B cell (primary cell): ENCODE results near the gene CUBN. TPM values are rescaled to one million over a fixed set of nuclear protein-coding genes. Genes with fewer than 3 reads are reported as not detected.

ENCODE experiments used
- ATAC-seq: fragments of 200-7000 bp; cut with Tn5 transposase; one replicate; pipeline ENCODE4 v1.10.0; 2021; ENCODE audit warnings: low read depth, mild to moderate bottlenecking, moderate number of reproducible peaks, moderate library complexity
- CTCF ChIA-PET: fragments of 350-600 bp; sonication (Branson Sonifier 250); formaldehyde crosslinking; loops from one replicate; lab custom pipeline; 2021; ENCODE audit warnings: antibody characterized with exemption, inconsistent platforms; lab: Charles Lee
- POLR2A ChIA-PET: fragments of 350-600 bp; sonication (Branson Sonifier 250); formaldehyde crosslinking; loops from one replicate; lab custom pipeline; 2021; ENCODE audit warnings: antibody characterized with exemption; lab: Charles Lee
- DNase-seq: peaks from one replicate; pipeline ENCODE4 v3.0.0; 2013
- H2AFZ ChIP-seq: 2 replicates; pipeline ENCODE4 v1.6.1; 2012; ENCODE audit warnings: mild to moderate bottlenecking, low read depth, low read length; ENCODE audit not compliant: insufficient read depth, poor library complexity, severe bottlenecking
- H3K27ac ChIP-seq, 2 donors: 1 replicate in 1 of 2; 2 replicates in 1 of 2; pipeline ENCODE4 v1.5.1; 2012 to 2013; ENCODE audit warnings: low read length in 2 of 2, mild to moderate bottlenecking in 2 of 2, moderate library complexity in 1 of 2
- H3K27me3 ChIP-seq, 4 experiments: fragments of 200-600 bp in 1 of 4; sonication (generic) in 1 of 4; replicated peaks in 1 of 4; 1 replicate in 2 of 4; 2 replicates in 2 of 4; pipeline versions ENCODE4 v1.6.1 to v1.7.0; 2013 to 2016; ENCODE audit warnings: low read length in 3 of 4, mild to moderate bottlenecking in 2 of 4, mixed read lengths in 1 of 4, moderate library complexity in 1 of 4; ENCODE audit not compliant: insufficient read depth in 4 of 4, control insufficient read depth in 3 of 4; ENCODE audit errors: control extremely low read depth in 1 of 4
- H3K36me3 ChIP-seq, 2 experiments: replicated peaks in 1 of 2; 1 replicate in 1 of 2; 2 replicates in 1 of 2; pipeline versions ENCODE4 v1.6.1 to v1.7.1; 2013; ENCODE audit warnings: low read length in 1 of 2; ENCODE audit not compliant: insufficient read depth in 2 of 2, control insufficient read depth in 1 of 2; ENCODE audit errors: control extremely low read depth in 1 of 2, extremely low read depth in 1 of 2
- H3K4me1 ChIP-seq, 2 donors: fragments of 200-600 bp in 1 of 2; sonication (generic) in 1 of 2; 1 replicate in 1 of 2; 2 replicates in 1 of 2; pipeline versions ENCODE4 v1.5.1 to v1.6.1; 2013 to 2017; ENCODE audit warnings: low read length in 2 of 2; ENCODE audit not compliant: control insufficient read depth in 2 of 2, insufficient read depth in 2 of 2
- H3K4me2 ChIP-seq: replicated peaks from 2 replicates; pipeline ENCODE3; 2012; ENCODE audit warnings: mild to moderate bottlenecking, low read depth, low read length; ENCODE audit not compliant: poor library complexity, severe bottlenecking
- H3K4me3 ChIP-seq, 5 experiments: fragments of 200-600 bp in 1 of 5; sonication (generic) in 1 of 5; 1 replicate in 3 of 5; 2 replicates in 2 of 5; pipeline versions ENCODE4 v1.5.1 to v1.7.0; 2011 to 2016; ENCODE audit warnings: low read length in 4 of 5, mild to moderate bottlenecking in 4 of 5, low read depth in 2 of 5, control low read depth in 1 of 5, moderate library complexity in 1 of 5; ENCODE audit not compliant: insufficient read depth in 1 of 5; ENCODE audit errors: control extremely low read depth in 1 of 5, extremely low read depth in 1 of 5
- H3K79me2 ChIP-seq: fragments of 200-600 bp; sonication (generic); one replicate; pipeline ENCODE4 v1.6.0; 2016; ENCODE audit warnings: low read length; ENCODE audit not compliant: control insufficient read depth, insufficient read depth
- H3K9ac ChIP-seq: fragments of 200-600 bp; sonication (generic); 2 replicates; pipeline ENCODE4 v1.6.1; 2017; ENCODE audit warnings: mild to moderate bottlenecking, low read length, moderate library complexity
- H3K9me3 ChIP-seq, 3 donors: one replicate each; pipeline versions ENCODE4 v1.6.1 to v1.7.1; 2013; ENCODE audit warnings: low read length in 2 of 3; ENCODE audit not compliant: control insufficient read depth in 2 of 3, insufficient read depth in 1 of 3; ENCODE audit errors: control extremely low read depth in 1 of 3
- H4K20me1 ChIP-seq: 2 replicates; pipeline ENCODE4 v1.6.0; 2012; ENCODE audit warnings: mild to moderate bottlenecking, low read length; ENCODE audit not compliant: insufficient read depth, control insufficient read depth, poor library complexity, severe bottlenecking
- H3K27ac Mint-ChIP-seq: one replicate; pipeline ENCODE4 v1.8.0; 2021; ENCODE audit warnings: mixed read lengths
- H3K27me3 Mint-ChIP-seq: one replicate; pipeline ENCODE4 v1.8.0; 2021; ENCODE audit warnings: mixed read lengths
- H3K4me1 Mint-ChIP-seq: one replicate; pipeline ENCODE4 v1.8.0; 2021; ENCODE audit warnings: mixed read lengths
- H3K4me3 Mint-ChIP-seq: one replicate; pipeline ENCODE4 v1.8.0; 2021; ENCODE audit warnings: mixed read lengths
- H3K9me3 Mint-ChIP-seq: one replicate; pipeline ENCODE4 v1.8.0; 2022; ENCODE audit warnings: mixed read lengths; ENCODE audit not compliant: insufficient read depth
- EZH2 ChIP-seq: IDR thresholded peaks from 2 replicates; pipeline ENCODE4 v1.6.1; 2012; ENCODE audit warnings: borderline replicate concordance, low read depth, mild to moderate bottlenecking, moderate library complexity, low read length; ENCODE audit not compliant: insufficient read depth, poor library complexity, severe bottlenecking
- WGBS: methylation state at CpG from one replicate; pipeline ENCODE4 v1.1.5; 2013; ENCODE audit warnings: missing lambda C conversion rate; ENCODE audit not compliant: insufficient coverage; 5-methylcytosine and 5-hydroxymethylcytosine counted together
- intact Hi-C: fragments of 100-400 bp; cut with micrococcal nuclease; formaldehyde crosslinking; loops from one replicate; pipeline ENCODE4 v1.10.0; 2022
- polyA plus RNA-seq: library from polyadenylated mRNA; depleted of rRNA; stranded (reverse); fragments of >200 nt; gene quantifications from 2 replicates; pipeline ENCODE4 v1.2.3, GENCODE V29; 2012
- total RNA-seq, 2 donors: library from RNA; stranded (reverse); fragments of 120-200 nt in 1 of 2; gene quantifications; 1 replicate in 1 of 2; 2 replicates in 1 of 2; pipeline versions ENCODE4 v1.2.3 to v1.2.4, GENCODE V29; 2013 to 2022
- TF ChIP-seq, protein P1 (sequence below): fragments of 200-600 bp; IDR thresholded peaks from one replicate; pipeline ENCODE4 v1.8.0; 2022; ENCODE audit warnings: antibody characterized with exemption, mild to moderate bottlenecking

The CUBN gene
- total and polyA plus RNA-seq, 2 donors (not counting 1 experiment from before 2014, with no cell fraction given): 4.2 to 5.7 TPM

DNA sequence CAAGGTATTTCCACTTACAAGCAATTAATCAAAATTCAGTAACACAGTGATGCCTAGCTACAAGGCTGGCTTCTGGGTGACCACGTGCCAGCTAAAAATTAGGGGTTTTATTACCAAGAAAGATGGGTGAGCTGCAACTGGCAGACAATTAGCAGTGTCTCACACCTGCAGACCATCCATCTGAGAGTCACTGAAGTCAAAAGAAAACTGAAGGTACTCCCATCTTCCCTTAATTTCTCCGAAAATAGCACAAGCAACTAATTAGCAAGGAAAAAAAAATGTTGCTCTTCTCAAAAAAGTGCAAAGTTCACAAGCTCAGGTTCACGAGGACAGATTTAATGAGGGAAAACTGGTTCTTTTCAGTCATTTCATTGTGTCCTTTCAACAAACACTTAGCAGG, 340.8 kb downstream of the CUBN start:
- Histone ChIP-seq H3K27ac (no peak overlapping the region), H3K36me3 (peaks cover 1 to 7% of the 10 kb centered on the region in 2 experiments), H3K4me3 (no peak overlapping the region), H3K4me1 (peaks cover 9 to 19% of the 10 kb centered on the region in 2 donors), H3K79me2 (peaks cover 16% of the 10 kb centered on the region), H2AFZ (no peak overlapping the region), H3K9me3 (peaks cover 0 to 6% (median 0%) of the 10 kb centered on the region in 3 donors), H3K27me3 (no peaks in the 10 kb centered on the region), H3K4me2 (no peak overlapping the region), H4K20me1 (no peaks in the 10 kb centered on the region), H3K9ac (no peak overlapping the region)
- ATAC-seq (no peak), DNase-seq (no peak)
- ChIA-PET CTCF (no interaction called here), POLR2A (no interaction called here)
- Mint-ChIP-seq H3K9me3 (peaks cover 4% of the 10 kb centered on the region), H3K27me3 (no peaks in the 10 kb centered on the region), H3K4me1 (peaks cover 16% of the 10 kb centered on the region), H3K27ac (no peak overlapping the region), H3K4me3 (no peak overlapping the region)
- intact Hi-C loops: no loop called here
- TF ChIP-seq EZH2: no peak
- TF ChIP-seq, protein P1, sequence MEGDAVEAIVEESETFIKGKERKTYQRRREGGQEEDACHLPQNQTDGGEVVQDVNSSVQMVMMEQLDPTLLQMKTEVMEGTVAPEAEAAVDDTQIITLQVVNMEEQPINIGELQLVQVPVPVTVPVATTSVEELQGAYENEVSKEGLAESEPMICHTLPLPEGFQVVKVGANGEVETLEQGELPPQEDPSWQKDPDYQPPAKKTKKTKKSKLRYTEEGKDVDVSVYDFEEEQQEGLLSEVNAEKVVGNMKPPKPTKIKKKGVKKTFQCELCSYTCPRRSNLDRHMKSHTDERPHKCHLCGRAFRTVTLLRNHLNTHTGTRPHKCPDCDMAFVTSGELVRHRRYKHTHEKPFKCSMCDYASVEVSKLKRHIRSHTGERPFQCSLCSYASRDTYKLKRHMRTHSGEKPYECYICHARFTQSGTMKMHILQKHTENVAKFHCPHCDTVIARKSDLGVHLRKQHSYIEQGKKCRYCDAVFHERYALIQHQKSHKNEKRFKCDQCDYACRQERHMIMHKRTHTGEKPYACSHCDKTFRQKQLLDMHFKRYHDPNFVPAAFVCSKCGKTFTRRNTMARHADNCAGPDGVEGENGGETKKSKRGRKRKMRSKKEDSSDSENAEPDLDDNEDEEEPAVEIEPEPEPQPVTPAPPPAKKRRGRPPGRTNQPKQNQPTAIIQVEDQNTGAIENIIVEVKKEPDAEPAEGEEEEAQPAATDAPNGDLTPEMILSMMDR: no peak
- 86% methylated on average over 1 of the region's 3 CpGs for WGBS

GRCh38 chr10:16788125-16788524, 341.5 kb downstream of the CUBN start:
- no peak overlapping the region for H3K27ac Mint-ChIP-seq
- peaks cover 4% of the 10 kb centered on the region for H3K9me3 Mint-ChIP-seq
- CTCF ChIA-PET: no interaction called here
- Histone ChIP-seq H3K9me3 (peaks cover 0 to 6% (median 0%) of the 10 kb centered on the region in 3 donors), H3K27me3 (no peaks in the 10 kb centered on the region), H4K20me1 (no peaks in the 10 kb centered on the region), H3K4me3 (no peak overlapping the region), H2AFZ (no peak overlapping the region), H3K9ac (no peak overlapping the region), H3K36me3 (peaks cover 1 to 7% of the 10 kb centered on the region in 2 experiments), H3K4me2 (peak overlapping the region; percentile 29), H3K27ac (peak overlapping the region in 1 of 2 donors; percentile 65), H3K4me1 (peaks cover 9 to 19% of the 10 kb centered on the region in 2 donors), H3K79me2 (peaks cover 10% of the 10 kb centered on the region)
- H3K27me3 Mint-ChIP-seq: no peaks in the 10 kb centered on the region
- TF ChIP-seq, protein P1: no peak
- no peak for TF ChIP-seq EZH2
- ATAC-seq: no peak
- POLR2A ChIA-PET: no interaction called here
- no peak for DNase-seq
- no CpG with 5 or more reads among the region's 6 CpGs for WGBS
- peaks cover 16% of the 10 kb centered on the region for H3K4me1 Mint-ChIP-seq
- no peak overlapping the region for H3K4me3 Mint-ChIP-seq
- intact Hi-C loops: no loop called here
